Measurements from ENCODE around the gene CBX5.
"Not testable (repeated sequence)": the region's sequence is repeated elsewhere in the genome, so short reads cannot be mapped to it uniquely, and the experiment has no call there.

The CBX5 gene

GRCh38 chr12:54228471-54228870 is 51.5 kb downstream of the CBX5 start:
- H3K4me3 ChIP-seq (ENCODE audit: low read length) = no peak overlapping the region
- H3K4me2 ChIP-seq (ENCODE audit: low read length) = no peak overlapping the region
- no peaks in the 10 kb centered on the region for H4K20me1 ChIP-seq (ENCODE audit: insufficient read depth, low read length)
- no peak overlapping the region for H3K9ac ChIP-seq (ENCODE audit: low read length)
- no peaks in the 10 kb centered on the region for H3K79me2 ChIP-seq (ENCODE audit: low read length)
- H3K27ac ChIP-seq (ENCODE audit: low read length) = no peak overlapping the region
- H3K9me3 ChIP-seq (ENCODE audit: insufficient read depth, low read length) = no peaks in the 10 kb centered on the region
- peaks cover 18% of the 10 kb centered on the region for H3K36me3 ChIP-seq (replicated peaks; ENCODE audit: low read depth, low read length)
- H3K4me1 ChIP-seq (ENCODE audit: low read length) = peaks cover 10% of the 10 kb centered on the region
- TF ChIP-seq CTCF (IDR thresholded peaks at IDR 0.05; ENCODE audit: low read depth, low read length) (no peak), EZH2phosphoT487 (IDR thresholded peaks at IDR 0.05; ENCODE audit: low read depth) (no peak)
- no peaks in the 10 kb centered on the region for H3K27me3 ChIP-seq (ENCODE audit: low read depth, low read length)
- H2AFZ ChIP-seq (ENCODE audit: low read depth, low read length) = no peak overlapping the region

GRCh38 chr12:54227927-54228326 is 52.0 kb downstream of the CBX5 start:
- peaks cover 10% of the 10 kb centered on the region for H3K4me1 ChIP-seq (ENCODE audit: low read length)
- H3K4me2 ChIP-seq (ENCODE audit: low read length); H3K9me3 ChIP-seq (ENCODE audit: insufficient read depth, low read length); H3K27ac ChIP-seq (ENCODE audit: low read length); H3K79me2 ChIP-seq (ENCODE audit: low read length); H4K20me1 ChIP-seq (ENCODE audit: insufficient read depth, low read length); H2AFZ ChIP-seq (ENCODE audit: low read depth, low read length); H3K27me3 ChIP-seq (ENCODE audit: low read depth, low read length); H3K9ac ChIP-seq (ENCODE audit: low read length); H3K4me3 ChIP-seq (ENCODE audit: low read length): not testable (repeated sequence)
- H3K36me3 ChIP-seq (replicated peaks; ENCODE audit: low read depth, low read length) = peaks cover 13% of the 10 kb centered on the region

- no peak for TF ChIP-seq CTCF (IDR thresholded peaks at IDR 0.05; ENCODE audit: low read depth, low read length)
- no peak for TF ChIP-seq EZH2phosphoT487 (IDR thresholded peaks at IDR 0.05; ENCODE audit: low read depth)
- Histone ChIP-seq H3K9me3 (ENCODE audit: insufficient read depth, low read length) (no peaks in the 10 kb centered on the region), H4K20me1 (ENCODE audit: insufficient read depth, low read length) (no peaks in the 10 kb centered on the region), H3K27ac (ENCODE audit: low read length) (no peak overlapping the region), H3K9ac (ENCODE audit: low read length) (no peak overlapping the region), H3K36me3 (replicated peaks; ENCODE audit: low read depth, low read length) (peaks cover 10% of the 10 kb centered on the region), H3K4me3 (ENCODE audit: low read length) (no peak overlapping the region), H3K27me3 (ENCODE audit: low read depth, low read length) (no peaks in the 10 kb centered on the region), H3K79me2 (ENCODE audit: low read length) (no peaks in the 10 kb centered on the region), H2AFZ (ENCODE audit: low read depth, low read length) (no peak overlapping the region), H3K4me2 (ENCODE audit: low read length) (no peak overlapping the region), H3K4me1 (ENCODE audit: low read length) (peaks cover 10% of the 10 kb centered on the region)
Measured at GRCh38 chr12:54227376-54227775, 52.5 kb downstream of the CBX5 start.

GRCh38 chr12:54225666-54226065 is 54.3 kb downstream of the CBX5 start:
- TF ChIP-seq EZH2phosphoT487 (IDR thresholded peaks at IDR 0.05; ENCODE audit: low read depth) (no peak), CTCF (IDR thresholded peaks at IDR 0.05; ENCODE audit: low read depth, low read length) (no peak)
- Histone ChIP-seq H4K20me1 (ENCODE audit: insufficient read depth, low read length) (no peaks in the 10 kb centered on the region), H3K27me3 (ENCODE audit: low read depth, low read length) (peaks cover 3% of the 10 kb centered on the region; the same call in 1 of the 2 replicates), H3K36me3 (replicated peaks; ENCODE audit: low read depth, low read length) (peaks cover 10% of the 10 kb centered on the region), H3K4me3 (ENCODE audit: low read length) (no peak overlapping the region), H2AFZ (ENCODE audit: low read depth, low read length) (no peak overlapping the region), H3K4me1 (ENCODE audit: low read length) (peaks cover 10% of the 10 kb centered on the region), H3K4me2 (ENCODE audit: low read length) (no peak overlapping the region), H3K9ac (ENCODE audit: low read length) (no peak overlapping the region), H3K9me3 (ENCODE audit: insufficient read depth, low read length) (no peaks in the 10 kb centered on the region), H3K79me2 (ENCODE audit: low read length) (no peaks in the 10 kb centered on the region), H3K27ac (ENCODE audit: low read length) (no peak overlapping the region)

- Histone ChIP-seq H3K4me2 (ENCODE audit: low read length) (no peak overlapping the region), H4K20me1 (ENCODE audit: insufficient read depth, low read length) (no peaks in the 10 kb centered on the region), H3K79me2 (ENCODE audit: low read length) (no peaks in the 10 kb centered on the region), H3K27me3 (ENCODE audit: low read depth, low read length) (peaks cover 18% of the 10 kb centered on the region), H3K27ac (ENCODE audit: low read length) (no peak overlapping the region), H2AFZ (ENCODE audit: low read depth, low read length) (no peak overlapping the region), H3K4me3 (ENCODE audit: low read length) (no peak overlapping the region), H3K36me3 (replicated peaks; ENCODE audit: low read depth, low read length) (no peaks in the 10 kb centered on the region), H3K9me3 (ENCODE audit: insufficient read depth, low read length) (no peaks in the 10 kb centered on the region), H3K9ac (ENCODE audit: low read length) (no peak overlapping the region), H3K4me1 (ENCODE audit: low read length) (peaks cover 10% of the 10 kb centered on the region)
- TF ChIP-seq CTCF (IDR thresholded peaks at IDR 0.05; ENCODE audit: low read depth, low read length) (no peak), EZH2phosphoT487 (IDR thresholded peaks at IDR 0.05; ENCODE audit: low read depth) (no peak)
Measured at GRCh38 chr12:54222609-54223008, 57.3 kb downstream of the CBX5 start.
